NT2/D1 (cell line): ENCODE measurements around the gene IL11.
A peak's percentile ranks its signal among the peaks of the same experiment; 100 is the strongest.

ENCODE experiments used
- DNase-seq: peaks from one replicate; pipeline ENCODE4 v3.0.0-alpha.2; 2011; ENCODE audit warnings: low read depth, low spot score
- H3K27me3 ChIP-seq: 2 replicates; pipeline ENCODE4 v1.6.0; 2011; ENCODE audit warnings: mild to moderate bottlenecking; ENCODE audit not compliant: insufficient read length, insufficient read depth
- H3K36me3 ChIP-seq: 2 replicates; pipeline ENCODE4 v1.6.1; 2011; ENCODE audit warnings: mild to moderate bottlenecking, low read length, mixed read lengths; ENCODE audit not compliant: insufficient read depth, insufficient read length
- H3K4me1 ChIP-seq: 2 replicates; pipeline ENCODE4 v1.5.1; 2011; ENCODE audit not compliant: insufficient read depth, insufficient read length
- H3K4me3 ChIP-seq: 2 replicates; pipeline ENCODE4 v1.5.1; 2011; ENCODE audit warnings: low read depth; ENCODE audit not compliant: insufficient read length
- H3K9ac ChIP-seq: 2 replicates; pipeline ENCODE4 v1.6.0; 2011; ENCODE audit warnings: low read depth; ENCODE audit not compliant: insufficient read length
- H3K9me3 ChIP-seq: 2 replicates; pipeline ENCODE4 v1.5.1; 2011; ENCODE audit warnings: mild to moderate bottlenecking, low read length; ENCODE audit not compliant: insufficient read depth
- SUZ12 ChIP-seq: IDR thresholded peaks from 2 replicates; pipeline ENCODE4 v1.6.1; 2011; ENCODE audit not compliant: insufficient read length, insufficient read depth; ENCODE audit errors: extremely low read depth
- YY1 ChIP-seq: IDR thresholded peaks from 2 replicates; pipeline ENCODE4 v1.6.1; 2011; ENCODE audit not compliant: insufficient read length, insufficient read depth
- ZNF274 ChIP-seq: IDR thresholded peaks from 2 replicates; pipeline ENCODE4 v1.6.1; 2011; ENCODE audit warnings: mild to moderate bottlenecking, low read depth, low read length

The IL11 gene

DNA sequence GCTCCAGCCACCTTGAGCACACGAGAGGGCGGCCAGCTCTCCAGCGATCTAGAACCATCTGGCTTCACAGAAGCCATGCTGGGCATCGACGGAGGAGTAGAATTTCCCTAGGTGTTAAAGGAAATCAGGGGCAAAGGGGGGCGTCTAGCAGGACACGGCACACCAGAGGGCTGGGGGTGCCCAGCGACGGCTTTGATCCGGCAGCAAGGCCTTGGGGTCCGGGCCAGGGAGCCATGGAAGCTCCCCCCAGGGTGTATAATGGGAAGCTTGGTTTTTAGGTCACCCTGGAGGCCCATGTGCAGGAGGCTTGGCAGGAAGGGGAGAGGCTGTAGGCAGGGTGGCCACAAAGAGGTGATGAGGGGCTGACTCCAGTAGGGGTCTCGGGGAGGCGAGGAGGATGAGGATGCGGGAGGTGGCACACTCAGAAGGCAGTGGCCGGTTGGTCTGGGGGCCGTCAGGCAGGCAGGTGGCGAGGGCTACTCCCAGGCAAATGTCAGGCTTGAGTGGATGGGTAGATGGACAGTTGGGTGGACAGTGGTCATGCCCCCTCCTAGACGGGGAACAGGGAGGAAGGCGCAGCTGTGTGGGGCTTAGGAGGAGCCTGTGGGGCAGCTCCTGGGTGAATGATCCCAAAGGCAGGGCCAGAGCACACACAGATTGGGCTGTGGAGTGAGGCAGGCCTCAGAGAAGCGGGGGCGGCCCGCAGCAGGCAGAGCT lies 25.0 kb downstream of the IL11 start:
- Histone ChIP-seq H3K4me3 (no peak overlapping the region), H3K9me3 (no peaks in the 10 kb centered on the region), H3K27me3 (no peaks in the 10 kb centered on the region), H3K4me1 (peaks cover 36% of the 10 kb centered on the region), H3K9ac (peak overlapping the region; percentile 50), H3K36me3 (peaks cover 39% of the 10 kb centered on the region)
- no peak for TF ChIP-seq ZNF274
- no peak for TF ChIP-seq YY1
- no peak for TF ChIP-seq SUZ12
- DNase-seq, result no peak

DNA sequence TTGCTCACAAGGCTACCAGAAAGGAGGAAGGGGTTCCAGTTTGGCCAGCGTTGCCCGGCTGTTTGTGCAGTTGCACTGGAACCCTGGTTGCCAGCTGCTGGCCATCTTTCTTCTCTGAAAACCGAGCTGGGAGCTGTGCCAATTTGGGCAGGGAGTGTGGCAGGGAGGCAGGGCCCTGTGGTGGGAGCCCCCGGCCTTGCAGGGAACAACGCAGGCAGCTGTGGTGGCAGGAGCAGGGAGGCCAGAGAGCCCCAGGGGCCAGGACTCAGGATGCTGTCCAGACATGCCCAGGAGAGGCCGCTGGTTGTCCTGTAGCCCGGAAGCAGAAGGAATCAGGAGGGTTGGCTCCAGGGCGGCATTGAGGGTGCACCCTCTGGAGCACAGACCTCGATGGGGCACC lies 25.8 kb downstream of the IL11 start:
- H3K9ac ChIP-seq, result no peak overlapping the region
- H3K9me3 ChIP-seq, result no peaks in the 10 kb centered on the region
- peaks cover 33% of the 10 kb centered on the region for H3K4me1 ChIP-seq
- DNase-seq, result no peak
- no peaks in the 10 kb centered on the region for H3K27me3 ChIP-seq
- TF ChIP-seq ZNF274, result no peak
- TF ChIP-seq SUZ12, result no peak
- TF ChIP-seq YY1, result no peak
- H3K4me3 ChIP-seq, result no peak overlapping the region
- H3K36me3 ChIP-seq, result peaks cover 36% of the 10 kb centered on the region

DNA sequence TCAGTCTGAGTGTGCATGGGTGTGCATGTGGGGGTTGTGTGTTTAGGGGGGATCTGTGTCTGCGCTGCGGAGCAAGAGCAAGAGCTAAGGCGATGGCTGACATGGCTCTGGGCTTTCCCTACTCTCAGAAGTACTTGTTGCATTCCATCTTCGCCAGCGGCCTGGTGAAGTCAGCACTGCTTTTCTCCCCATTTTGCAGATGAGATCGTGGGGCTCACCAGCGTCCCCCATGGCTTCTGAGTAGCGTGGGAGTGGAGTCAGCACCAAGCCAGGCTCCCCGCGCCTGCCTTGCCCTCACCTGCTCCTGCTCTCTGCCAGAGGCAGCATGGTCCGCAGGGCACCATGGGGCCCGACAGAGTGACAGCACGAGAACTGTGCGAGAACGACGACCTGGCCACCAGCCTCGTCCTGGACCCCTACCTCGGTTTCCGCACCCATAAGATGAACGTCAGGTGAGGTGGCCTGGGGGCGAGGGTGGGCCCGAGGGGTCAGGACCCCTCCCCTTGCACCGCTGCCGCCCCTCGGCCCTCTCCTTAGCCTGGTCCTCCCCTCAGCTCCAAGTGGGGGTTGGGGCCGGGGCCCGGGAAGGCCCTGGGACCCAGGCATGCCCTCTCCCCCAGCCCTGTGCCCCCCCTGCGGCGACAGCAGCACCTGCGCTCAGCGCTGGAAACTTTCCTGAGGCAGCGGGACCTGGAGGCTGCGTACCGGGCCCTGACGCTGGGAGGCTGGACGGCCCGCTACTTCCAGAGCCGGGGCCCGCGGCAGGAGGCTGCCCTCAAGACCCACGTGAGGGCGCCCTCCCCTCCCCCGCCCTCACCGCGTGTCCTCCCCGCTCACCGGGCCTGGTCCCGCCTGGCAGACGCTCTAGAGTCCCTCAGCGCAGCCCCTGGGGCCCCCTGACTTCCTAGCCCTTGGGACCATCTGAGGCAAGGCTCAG lies 28.4 kb downstream of the IL11 start:
- H3K27me3 ChIP-seq, result no peaks in the 10 kb centered on the region
- TF ChIP-seq SUZ12 (no peak), YY1 (no peak), ZNF274 (no peak)
- H3K9ac ChIP-seq, result peak overlapping the region; percentile 79
- peaks cover 24% of the 10 kb centered on the region for H3K4me1 ChIP-seq
- peak overlapping the region; percentile 34 for H3K4me3 ChIP-seq
- no peak for DNase-seq
- no peaks in the 10 kb centered on the region for H3K9me3 ChIP-seq
- H3K36me3 ChIP-seq, result peaks cover 33% of the 10 kb centered on the region

DNA sequence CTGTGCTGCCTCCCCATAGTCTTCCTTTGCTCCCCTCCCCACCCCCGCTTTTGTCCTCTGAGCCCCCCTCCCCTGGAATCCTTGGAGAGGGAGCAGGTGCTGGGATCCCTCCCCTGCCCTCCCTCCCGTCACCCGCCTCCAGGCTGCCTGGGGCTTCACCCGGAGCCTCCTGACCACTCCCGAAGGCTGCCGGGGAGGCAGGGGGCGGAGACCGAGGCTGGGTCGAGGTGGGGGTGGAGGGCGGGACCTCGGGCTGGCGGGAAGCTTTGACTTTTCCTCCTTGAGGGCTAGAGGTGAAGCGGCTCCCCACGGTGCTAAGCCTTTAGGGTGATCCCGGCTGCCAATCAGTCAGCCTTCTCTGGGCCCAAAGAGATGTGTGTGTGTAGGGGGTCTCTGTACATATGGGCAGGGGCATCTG lies 29.1 kb downstream of the IL11 start:
- TF ChIP-seq YY1 (no peak), ZNF274 (no peak), SUZ12 (no peak)
- H3K4me3 ChIP-seq, result peak overlapping the region; percentile 63
- H3K36me3 ChIP-seq, result peaks cover 29% of the 10 kb centered on the region
- peaks cover 21% of the 10 kb centered on the region for H3K4me1 ChIP-seq
- no peaks in the 10 kb centered on the region for H3K9me3 ChIP-seq
- DNase-seq, result peak; percentile 51
- H3K9ac ChIP-seq, result peak overlapping the region; percentile 94
- no peaks in the 10 kb centered on the region for H3K27me3 ChIP-seq

DNA sequence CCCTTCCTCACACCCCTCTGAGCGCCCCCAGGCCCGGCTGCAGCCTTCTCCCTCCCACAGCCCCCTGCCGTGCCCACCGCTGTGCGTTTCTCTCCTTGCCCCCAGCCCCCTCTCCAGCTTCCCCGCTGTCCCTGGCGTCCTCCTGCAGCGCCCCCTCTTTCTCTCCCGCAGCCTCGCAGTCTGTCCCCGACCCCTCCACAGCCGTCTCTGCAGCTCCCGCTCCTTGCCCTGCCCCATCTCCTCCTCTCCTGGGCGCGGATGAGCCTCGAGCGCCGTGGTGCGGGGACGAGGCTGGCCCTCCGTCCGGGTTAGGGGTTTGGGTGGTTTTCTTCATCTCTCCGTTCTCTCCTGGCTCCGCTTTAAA lies 29.5 kb downstream of the IL11 start:
- Histone ChIP-seq H3K36me3 (peaks cover 29% of the 10 kb centered on the region), H3K4me3 (peak overlapping the region; percentile 63), H3K9ac (peak overlapping the region; percentile 94), H3K4me1 (peaks cover 20% of the 10 kb centered on the region), H3K27me3 (no peaks in the 10 kb centered on the region), H3K9me3 (no peaks in the 10 kb centered on the region)
- TF ChIP-seq ZNF274 (no peak), YY1 (no peak), SUZ12 (no peak)
- DNase-seq, result no peak

DNA sequence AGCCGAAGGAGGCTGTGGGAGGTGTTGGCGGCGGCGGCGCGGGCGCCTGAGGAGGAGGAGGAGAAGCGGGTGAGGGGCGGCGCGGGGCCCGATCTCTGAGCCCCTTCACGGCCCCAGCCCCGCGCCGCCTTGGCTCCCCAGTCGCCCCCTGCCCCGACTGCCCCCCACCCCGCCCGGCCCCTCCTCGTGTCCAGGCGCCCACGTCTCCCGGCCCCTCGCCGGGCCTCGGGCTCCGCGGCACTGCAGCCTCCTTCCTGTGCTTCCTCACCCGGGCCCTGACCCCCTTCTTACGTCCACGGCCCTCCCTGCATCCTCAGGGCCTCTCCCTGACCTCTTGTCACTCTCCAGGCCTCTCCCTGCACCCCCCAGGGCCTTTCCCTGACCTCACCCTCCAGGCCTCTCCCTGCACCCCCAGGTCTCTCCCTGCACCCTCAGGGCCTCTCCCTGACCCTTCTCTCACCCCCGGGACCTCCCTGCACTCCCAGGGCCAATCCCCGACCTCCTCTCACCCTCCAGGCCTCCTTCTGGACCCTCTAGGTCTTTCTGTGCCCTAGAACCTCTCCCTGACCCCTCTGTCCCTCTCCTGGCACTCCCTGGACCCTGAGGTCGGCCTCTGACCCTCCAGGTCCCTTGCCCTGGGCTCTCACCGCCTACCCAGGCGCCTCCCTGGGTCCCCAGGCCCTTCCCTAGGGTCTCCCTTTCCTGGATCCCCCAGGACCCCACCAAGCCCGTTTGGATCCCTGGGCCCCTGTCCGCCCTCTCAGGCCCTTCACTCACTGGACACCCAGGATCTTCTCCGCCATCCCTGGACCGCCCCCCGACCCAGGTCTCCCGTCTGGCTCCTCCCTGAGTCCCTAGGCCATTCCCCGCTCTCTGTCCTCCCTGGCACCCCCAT lies 30.1 kb downstream of the IL11 start:
- peaks cover 27% of the 10 kb centered on the region for H3K36me3 ChIP-seq
- DNase-seq, result no peak
- peak overlapping the region; percentile 94 for H3K9ac ChIP-seq
- TF ChIP-seq YY1, result no peak
- peak overlapping the region; percentile 63 for H3K4me3 ChIP-seq
- H3K27me3 ChIP-seq, result no peaks in the 10 kb centered on the region
- no peaks in the 10 kb centered on the region for H3K9me3 ChIP-seq
- peaks cover 16% of the 10 kb centered on the region for H3K4me1 ChIP-seq
